Measurements from ENCODE around the gene LRMDA. TPM values are rescaled to one million over a fixed set of nuclear protein-coding genes. Genes with fewer than 3 reads are reported as not detected.

The LRMDA gene
- polyA plus RNA-seq, 1 donor (not counting 4 experiments of a cell fraction or from before 2014, with no cell fraction given): not detected

DNA sequence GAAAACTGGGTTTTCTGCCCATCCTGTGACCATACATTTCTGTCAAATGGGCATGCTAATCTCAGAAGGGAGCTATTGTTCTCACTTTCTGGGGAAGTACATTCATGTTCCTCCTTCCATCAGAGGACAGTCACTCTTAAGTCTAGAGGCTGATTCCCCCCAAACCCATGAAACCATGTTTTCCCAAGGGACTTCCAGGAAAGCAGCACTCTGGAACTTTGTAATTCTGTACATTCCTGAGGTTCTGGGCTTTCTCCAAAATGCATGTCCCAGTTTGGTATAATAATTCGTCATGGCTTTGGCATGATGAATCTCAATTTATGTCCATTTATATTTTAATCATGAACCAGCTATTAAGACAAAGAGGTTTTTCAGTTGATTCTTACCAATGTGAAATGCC, 688.1 kb downstream of the LRMDA start:
- dilution Hi-C loops (cut with MboI; ENCODE audit: extremely low pct_ligation_motif_present, low sequenced_read_pairs): no loop called here
- H3K9ac ChIP-seq (ENCODE audit: control insufficient read depth, extremely low read depth, insufficient read depth, low read length): no peak overlapping the region
- no peaks in the 10 kb centered on the region for H3K36me3 ChIP-seq (ENCODE audit: control insufficient read depth in 2 of 2, extremely low read depth in 1 of 2, insufficient read depth in 2 of 2, low read length in 2 of 2)
- H3K27me3 ChIP-seq (ENCODE audit: control insufficient read depth, extremely low read depth, insufficient read depth, low read length): no peaks in the 10 kb centered on the region
- no peak for TF ChIP-seq EZH2 (IDR thresholded peaks at IDR 0.05; ENCODE audit: low read length)
- TF ChIP-seq, protein P1, sequence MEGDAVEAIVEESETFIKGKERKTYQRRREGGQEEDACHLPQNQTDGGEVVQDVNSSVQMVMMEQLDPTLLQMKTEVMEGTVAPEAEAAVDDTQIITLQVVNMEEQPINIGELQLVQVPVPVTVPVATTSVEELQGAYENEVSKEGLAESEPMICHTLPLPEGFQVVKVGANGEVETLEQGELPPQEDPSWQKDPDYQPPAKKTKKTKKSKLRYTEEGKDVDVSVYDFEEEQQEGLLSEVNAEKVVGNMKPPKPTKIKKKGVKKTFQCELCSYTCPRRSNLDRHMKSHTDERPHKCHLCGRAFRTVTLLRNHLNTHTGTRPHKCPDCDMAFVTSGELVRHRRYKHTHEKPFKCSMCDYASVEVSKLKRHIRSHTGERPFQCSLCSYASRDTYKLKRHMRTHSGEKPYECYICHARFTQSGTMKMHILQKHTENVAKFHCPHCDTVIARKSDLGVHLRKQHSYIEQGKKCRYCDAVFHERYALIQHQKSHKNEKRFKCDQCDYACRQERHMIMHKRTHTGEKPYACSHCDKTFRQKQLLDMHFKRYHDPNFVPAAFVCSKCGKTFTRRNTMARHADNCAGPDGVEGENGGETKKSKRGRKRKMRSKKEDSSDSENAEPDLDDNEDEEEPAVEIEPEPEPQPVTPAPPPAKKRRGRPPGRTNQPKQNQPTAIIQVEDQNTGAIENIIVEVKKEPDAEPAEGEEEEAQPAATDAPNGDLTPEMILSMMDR (optimal IDR thresholded peaks at IDR 0.05 in 1 of 3, IDR thresholded peaks at IDR 0.05 in 1 of 3, conservative IDR thresholded peaks at IDR 0.05 in 1 of 3; ENCODE audit: extremely low read depth in 1 of 3, insufficient read depth in 2 of 3, low read length in 3 of 3): no peak
- DNase-seq (ENCODE audit: low read depth, low spot score): peak; percentile 19
- H3K4me2 ChIP-seq (ENCODE audit: control insufficient read depth, extremely low read depth, insufficient read depth, low read depth, low read length): peak overlapping the region; percentile 74
- H2AFZ ChIP-seq (ENCODE audit: control insufficient read depth, low read length): no peak overlapping the region
- H3K27ac ChIP-seq (ENCODE audit: control insufficient read depth, insufficient read depth, low read length): peak overlapping the region; percentile 17
- no peaks in the 10 kb centered on the region for H3K9me3 ChIP-seq (ENCODE audit: control insufficient read depth, low read depth, low read length)
- peaks cover 48% of the 10 kb centered on the region for H3K4me1 ChIP-seq (ENCODE audit: control insufficient read depth, extremely low read depth, insufficient read depth, low read length)
- FAIRE-seq: peak; percentile 85
- no peaks in the 10 kb centered on the region for H3K79me2 ChIP-seq (ENCODE audit: control insufficient read depth, insufficient read depth, low read length)
- no peaks in the 10 kb centered on the region for H4K20me1 ChIP-seq (ENCODE audit: control insufficient read depth, extremely low read depth, insufficient read depth, low read length)
- H3K9me1 ChIP-seq (ENCODE audit: control insufficient read depth, extremely low read depth, insufficient read depth, low read length): no peaks in the 10 kb centered on the region
- peak overlapping the region in 1 of 3 experiments; percentile 25 for H3K4me3 ChIP-seq (ENCODE audit: control insufficient read depth in 2 of 3, extremely low read depth in 1 of 3, insufficient read depth in 2 of 3, low read depth in 1 of 3, low read length in 3 of 3)

DNA sequence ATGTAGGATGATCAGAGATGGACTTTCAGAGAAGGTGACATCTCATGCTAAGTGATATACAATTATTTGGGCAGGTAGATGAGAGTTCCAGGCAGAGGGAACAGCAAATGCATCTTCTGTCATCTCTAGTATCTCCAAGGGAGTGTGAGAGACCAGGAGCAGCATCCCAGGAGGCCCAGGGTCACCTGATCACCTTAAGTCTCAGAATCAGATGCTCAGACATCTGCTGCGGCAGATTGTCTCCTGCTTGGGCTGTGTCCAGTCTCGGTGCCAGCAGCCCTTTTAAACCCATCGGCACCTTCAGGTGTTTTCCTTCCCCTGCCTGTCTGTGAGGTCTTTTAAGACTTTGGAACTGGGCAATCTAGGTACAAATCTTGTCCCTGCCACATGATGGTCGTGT, 690.6 kb downstream of the LRMDA start:
- no peaks in the 10 kb centered on the region for H3K79me2 ChIP-seq (ENCODE audit: control insufficient read depth, insufficient read depth, low read length)
- no peak overlapping the region for H3K4me3 ChIP-seq (ENCODE audit: control insufficient read depth in 2 of 3, extremely low read depth in 1 of 3, insufficient read depth in 2 of 3, low read depth in 1 of 3, low read length in 3 of 3)
- H4K20me1 ChIP-seq (ENCODE audit: control insufficient read depth, extremely low read depth, insufficient read depth, low read length): no peaks in the 10 kb centered on the region
- FAIRE-seq (no peak), DNase-seq (ENCODE audit: low read depth, low spot score) (no peak)
- peaks cover 47% of the 10 kb centered on the region for H3K4me1 ChIP-seq (ENCODE audit: control insufficient read depth, extremely low read depth, insufficient read depth, low read length)
- no peak overlapping the region for H3K9ac ChIP-seq (ENCODE audit: control insufficient read depth, extremely low read depth, insufficient read depth, low read length)
- H3K9me1 ChIP-seq (ENCODE audit: control insufficient read depth, extremely low read depth, insufficient read depth, low read length): no peaks in the 10 kb centered on the region
- H3K27me3 ChIP-seq (ENCODE audit: control insufficient read depth, extremely low read depth, insufficient read depth, low read length): no peaks in the 10 kb centered on the region
- dilution Hi-C loops (cut with MboI; ENCODE audit: extremely low pct_ligation_motif_present, low sequenced_read_pairs): no loop called here
- no peak overlapping the region for H3K4me2 ChIP-seq (ENCODE audit: control insufficient read depth, extremely low read depth, insufficient read depth, low read depth, low read length)
- H2AFZ ChIP-seq (ENCODE audit: control insufficient read depth, low read length): no peak overlapping the region
- TF ChIP-seq EZH2 (IDR thresholded peaks at IDR 0.05; ENCODE audit: low read length): no peak
- TF ChIP-seq, protein P1 (optimal IDR thresholded peaks at IDR 0.05 in 1 of 3, IDR thresholded peaks at IDR 0.05 in 1 of 3, conservative IDR thresholded peaks at IDR 0.05 in 1 of 3; ENCODE audit: extremely low read depth in 1 of 3, insufficient read depth in 2 of 3, low read length in 3 of 3): no peak
- H3K36me3 ChIP-seq (ENCODE audit: control insufficient read depth in 2 of 2, extremely low read depth in 1 of 2, insufficient read depth in 2 of 2, low read length in 2 of 2): no peaks in the 10 kb centered on the region
- H3K9me3 ChIP-seq (ENCODE audit: control insufficient read depth, low read depth, low read length): no peaks in the 10 kb centered on the region
- no peak overlapping the region for H3K27ac ChIP-seq (ENCODE audit: control insufficient read depth, insufficient read depth, low read length)

Data from keratinocyte (primary cell).